ENCODE results near the gene HEMGN. TPM values are rescaled to one million over a fixed set of nuclear protein-coding genes. Genes with fewer than 3 reads are reported as not detected.

HEMGN gene, protein sequence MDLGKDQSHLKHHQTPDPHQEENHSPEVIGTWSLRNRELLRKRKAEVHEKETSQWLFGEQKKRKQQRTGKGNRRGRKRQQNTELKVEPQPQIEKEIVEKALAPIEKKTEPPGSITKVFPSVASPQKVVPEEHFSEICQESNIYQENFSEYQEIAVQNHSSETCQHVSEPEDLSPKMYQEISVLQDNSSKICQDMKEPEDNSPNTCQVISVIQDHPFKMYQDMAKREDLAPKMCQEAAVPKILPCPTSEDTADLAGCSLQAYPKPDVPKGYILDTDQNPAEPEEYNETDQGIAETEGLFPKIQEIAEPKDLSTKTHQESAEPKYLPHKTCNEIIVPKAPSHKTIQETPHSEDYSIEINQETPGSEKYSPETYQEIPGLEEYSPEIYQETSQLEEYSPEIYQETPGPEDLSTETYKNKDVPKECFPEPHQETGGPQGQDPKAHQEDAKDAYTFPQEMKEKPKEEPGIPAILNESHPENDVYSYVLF
- 1 to 10 TPM in 1 of 4 donors, under 1 TPM in 2, not detected in 1; 0.19 to 1.1 (median 0.44) TPM for total RNA-seq

GRCh38 chr9:97938081-97938644, at the start of gene HEMGN:
Gene HEMGN (minus strand): TSS chr9:97938172. CDS start chr9:97938136, 36 bp downstream.
- ATAC-seq (ENCODE audit: low FRiP score) = no peak
- TF ChIP-seq, protein P1, sequence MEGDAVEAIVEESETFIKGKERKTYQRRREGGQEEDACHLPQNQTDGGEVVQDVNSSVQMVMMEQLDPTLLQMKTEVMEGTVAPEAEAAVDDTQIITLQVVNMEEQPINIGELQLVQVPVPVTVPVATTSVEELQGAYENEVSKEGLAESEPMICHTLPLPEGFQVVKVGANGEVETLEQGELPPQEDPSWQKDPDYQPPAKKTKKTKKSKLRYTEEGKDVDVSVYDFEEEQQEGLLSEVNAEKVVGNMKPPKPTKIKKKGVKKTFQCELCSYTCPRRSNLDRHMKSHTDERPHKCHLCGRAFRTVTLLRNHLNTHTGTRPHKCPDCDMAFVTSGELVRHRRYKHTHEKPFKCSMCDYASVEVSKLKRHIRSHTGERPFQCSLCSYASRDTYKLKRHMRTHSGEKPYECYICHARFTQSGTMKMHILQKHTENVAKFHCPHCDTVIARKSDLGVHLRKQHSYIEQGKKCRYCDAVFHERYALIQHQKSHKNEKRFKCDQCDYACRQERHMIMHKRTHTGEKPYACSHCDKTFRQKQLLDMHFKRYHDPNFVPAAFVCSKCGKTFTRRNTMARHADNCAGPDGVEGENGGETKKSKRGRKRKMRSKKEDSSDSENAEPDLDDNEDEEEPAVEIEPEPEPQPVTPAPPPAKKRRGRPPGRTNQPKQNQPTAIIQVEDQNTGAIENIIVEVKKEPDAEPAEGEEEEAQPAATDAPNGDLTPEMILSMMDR (IDR thresholded peaks at IDR 0.05) = no peak
- no peak for DNase-seq (ENCODE audit: low spot score)

GRCh38 chr9:97987487-97987886, 49.5 kb upstream of the HEMGN start:
- no peak for DNase-seq (ENCODE audit: low spot score)
- ATAC-seq (ENCODE audit: low FRiP score) = no peak
- TF ChIP-seq, protein P1 (IDR thresholded peaks at IDR 0.05) = no peak

GRCh38 chr9:97985058-97985861, 47.3 kb upstream of the HEMGN start:
- TF ChIP-seq, protein P1 (IDR thresholded peaks at IDR 0.05) = no peak
- ATAC-seq (ENCODE audit: low FRiP score) (no peak), DNase-seq (ENCODE audit: low spot score) (no peak)

DNA sequence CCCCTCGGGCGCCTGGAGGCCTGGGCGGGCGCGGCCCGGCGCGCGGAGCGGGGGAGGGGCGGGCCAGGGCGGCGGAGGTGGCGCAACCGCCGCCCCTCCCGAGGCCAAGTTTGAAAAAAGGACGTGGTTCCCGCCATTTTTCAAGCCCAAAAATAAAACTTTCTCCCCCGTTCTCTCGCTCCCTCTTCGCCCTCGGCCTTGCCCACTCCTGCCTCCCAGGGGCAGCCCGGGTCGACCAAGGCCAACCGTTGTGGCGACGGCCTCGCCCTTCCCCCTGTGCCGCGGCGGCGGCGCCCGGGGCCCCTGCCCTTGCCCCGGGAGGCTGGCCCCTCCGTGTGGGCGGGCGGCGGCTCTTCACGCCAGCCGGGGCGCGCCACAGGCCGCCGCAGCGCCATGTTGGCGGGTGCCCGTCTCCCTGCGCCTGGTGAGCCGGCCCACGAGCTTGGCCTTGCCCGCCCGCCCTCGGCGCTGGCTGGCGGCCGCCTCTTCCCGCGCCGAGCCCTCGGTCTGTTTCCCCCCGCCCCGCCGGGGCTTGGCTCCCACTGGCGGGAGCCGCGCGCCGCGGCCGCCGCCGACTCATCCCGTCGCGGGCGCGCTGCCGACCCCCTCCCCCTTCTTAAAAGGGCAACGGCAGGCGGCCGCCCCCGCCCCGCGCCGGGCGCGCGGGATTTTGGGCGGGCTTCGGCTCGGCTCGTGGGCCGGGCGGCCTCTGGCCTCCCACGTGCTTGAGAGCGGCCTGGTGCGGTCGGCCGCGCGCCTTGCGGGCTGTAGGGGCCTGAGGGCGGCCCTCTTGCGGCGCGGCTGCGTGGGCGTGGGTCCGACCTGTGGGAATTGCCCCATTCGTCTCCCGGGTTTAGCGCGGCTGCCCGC, 46.5 kb upstream of the HEMGN start:
- ATAC-seq (ENCODE audit: low FRiP score) (peak; percentile 75), DNase-seq (ENCODE audit: low spot score) (peak; percentile 56)
- TF ChIP-seq, protein P1 (IDR thresholded peaks at IDR 0.05) = no peak

DNA sequence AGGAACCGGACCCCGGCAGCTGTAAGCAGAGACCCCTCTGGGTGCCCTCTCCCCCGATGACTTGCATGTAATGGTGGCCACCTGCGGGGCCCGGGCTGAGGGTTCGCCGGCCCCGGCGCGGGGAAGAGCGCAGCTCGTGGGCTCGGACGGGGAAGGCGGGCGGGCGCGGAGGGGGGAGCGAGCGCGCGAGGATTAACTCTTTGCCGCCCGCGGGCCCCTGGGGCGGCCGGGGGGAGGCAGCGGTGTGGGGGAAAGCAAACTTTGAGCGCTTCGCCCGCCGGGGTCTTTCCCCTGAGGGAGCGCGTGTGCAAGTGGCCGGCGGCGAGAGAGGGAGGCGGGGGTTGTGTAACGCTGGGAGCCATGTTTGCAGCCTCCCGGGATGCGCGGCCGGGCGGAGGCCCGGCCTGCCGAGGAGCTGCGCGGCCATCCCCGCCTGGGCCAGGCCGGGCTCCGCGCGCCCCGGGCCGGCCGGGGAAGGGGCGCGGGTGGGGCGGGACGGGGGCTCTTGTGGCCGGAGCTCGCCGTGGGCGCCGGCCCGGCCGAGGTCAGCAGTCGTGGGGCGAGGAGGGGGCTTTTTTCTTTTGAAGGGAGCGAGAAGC, 45.7 kb upstream of the HEMGN start:
- DNase-seq (ENCODE audit: low spot score) (no peak), ATAC-seq (ENCODE audit: low FRiP score) (peak; percentile 24)
- TF ChIP-seq, protein P1 (IDR thresholded peaks at IDR 0.05) = no peak

Measured in omental fat pad (tissue), 4 donors.